Right lobe of liver (tissue), 6 donors: Measurements from ENCODE around the gene TNK1. TPM values are rescaled to one million over a fixed set of nuclear protein-coding genes. Genes with fewer than 3 reads are reported as not detected.
A peak's percentile ranks its signal among the peaks of the same experiment; 100 is the strongest.

Experiments used
- ATAC-seq, 4 donors: fragments of 200-7000 bp; cut with Tn5 transposase; one replicate each; pipeline ENCODE4 v1.9.1; 2020; ENCODE audit warnings: mild to moderate bottlenecking in 4 of 4, moderate library complexity in 4 of 4
- DNase-seq, 3 donors: peaks; one replicate each; pipeline ENCODE4 v3.0.0-alpha.2; 2020
- H3K27ac ChIP-seq, 3 donors: fragments of 200-600 bp; one replicate each; pipeline ENCODE4 v1.8.0; 2022
- H3K27me3 ChIP-seq, 2 donors: fragments of 200-600 bp; one replicate each; pipeline ENCODE4 v1.8.0; 2022
- H3K36me3 ChIP-seq, 4 donors: fragments of 200-600 bp; sonication (generic) in 1 of 4; one replicate each; pipeline versions ENCODE4 v1.5.1 to v1.8.0; 2017 to 2022; ENCODE audit warnings: control low read depth in 1 of 4
- H3K4me1 ChIP-seq, 4 donors: fragments of 200-600 bp; sonication (generic) in 1 of 4; one replicate each; pipeline versions ENCODE4 v1.5.1 to v1.8.0; 2017 to 2022; ENCODE audit warnings: control low read depth in 1 of 4
- H3K4me3 ChIP-seq, 3 donors: fragments of 200-600 bp; one replicate each; pipeline ENCODE4 v1.8.0; 2022
- H3K9me3 ChIP-seq, 4 donors: fragments of 200-600 bp; sonication (generic) in 1 of 4; one replicate each; pipeline versions ENCODE4 v1.5.1 to v1.8.0; 2017 to 2022; ENCODE audit warnings: control low read depth in 1 of 4
- CTCF ChIP-seq, 4 donors: fragments of 200-600 bp in 3 of 4; fragments of 450-650 bp in 1 of 4; IDR thresholded peaks; one replicate each; pipeline versions ENCODE4 v1.5.1 to v1.8.0; 2016 to 2022; ENCODE audit warnings: antibody characterized with exemption in 4 of 4, mild to moderate bottlenecking in 2 of 4
- POLR2A ChIP-seq: fragments of 450-650 bp; IDR thresholded peaks from one replicate; pipeline ENCODE4 v1.6.1; 2017; ENCODE audit warnings: antibody characterized with exemption, mild to moderate bottlenecking
- WGBS: methylation state at CpG from one replicate; pipeline ENCODE4 v1.1.6; 2018; ENCODE audit warnings: low coverage, low lambda C conversion rate; ENCODE audit not compliant: insufficient coverage; ENCODE audit errors: missing lambda C conversion rate; 5-methylcytosine and 5-hydroxymethylcytosine counted together
- intact Hi-C, 2 donors: fragments of 100-400 bp; cut with DNase I; formaldehyde crosslinking; loops; one replicate each; pipeline versions ENCODE4 v1.11.2 to v1.14.1; 2022
- total RNA-seq, 6 experiments: library from RNA; depleted of rRNA in 2 of 6; stranded (reverse); fragments of >200 nt in 2 of 6; fragmentation: NEBNext Ultra II Directional in 3 of 6; extraction: Animal tissue kit (Norgen Biotek cat#: 25700) in 3 of 6; gene quantifications; one replicate each; pipeline versions ENCODE4 v1.1.0 to v1.2.4, GENCODE V29; 2016 to 2023
- donor health status: DM: no; HTN: yes; CAD: no.
- donor health status: DM: no; HTN: no; CAD: no.
- donor health status: DM: no; HTN: no; CAD: no.
- donor health status: DM: no; HTN: yes; CAD: no.
- donor health status: DM: no; HTN: yes; CAD: no.

TNK1 gene
- total RNA-seq, 6 experiments from 2014 or later, result 2.9 to 5.1 (median 4.0) TPM

GRCh38 chr17:7425316-7425715, 44.4 kb downstream of the TNK1 start, which contains the start of gene SPEM2:
TSS of gene SPEM2 (plus strand) at chr17:7425616. CDS start at chr17:7425689, 73 bp downstream.
- H3K4me3 ChIP-seq, result no peak within 1 kb of the TSS
- intact Hi-C loops, result no loop called here
- H3K9me3 ChIP-seq, result no peaks in the 10 kb centered on the region
- no peak within 1 kb of the TSS for H3K27ac ChIP-seq
- H3K27me3 ChIP-seq, result no peaks in the 10 kb centered on the region
- ATAC-seq (no peak), DNase-seq (no peak)
- WGBS, result 54% methylated on average over 4 of the region's 7 CpGs
- H3K4me1 ChIP-seq, result no peaks in the 10 kb centered on the region
- TF ChIP-seq POLR2A (no peak), CTCF (IDR thresholded peaks at IDR 0.05) (no peak)
- no peaks in the 10 kb centered on the region for H3K36me3 ChIP-seq

- ATAC-seq (no peak), DNase-seq (no peak)
- H3K4me3 ChIP-seq, result no peak overlapping the region
- no peak overlapping the region for H3K27ac ChIP-seq
- no peaks in the 10 kb centered on the region for H3K4me1 ChIP-seq
- TF ChIP-seq CTCF (IDR thresholded peaks at IDR 0.05) (no peak), POLR2A (no peak)
- H3K9me3 ChIP-seq, result no peaks in the 10 kb centered on the region
- no peaks in the 10 kb centered on the region for H3K36me3 ChIP-seq
- H3K27me3 ChIP-seq, result no peaks in the 10 kb centered on the region
- intact Hi-C loops, result no loop called here
- 64% methylated on average over 4 of the region's 8 CpGs for WGBS
Observed at GRCh38 chr17:7425756-7426155, 44.9 kb downstream of the TNK1 start.

- TF ChIP-seq CTCF (IDR thresholded peaks at IDR 0.05), result no peak
Observed at GRCh38 chr17:7426203-7426863, 45.4 kb downstream of the TNK1 start.

GRCh38 chr17:7426896-7427489, 46.1 kb downstream of the TNK1 start:
- WGBS, result 78% methylated on average over 7 of the region's 29 CpGs
- H3K4me1 ChIP-seq, result no peaks in the 10 kb centered on the region
- peak in 1 of 4 donors; percentile 7 for ATAC-seq
- no peak overlapping the region for H3K27ac ChIP-seq
- no peak for DNase-seq
- no peaks in the 10 kb centered on the region for H3K27me3 ChIP-seq
- intact Hi-C loops, result no loop called here
- H3K4me3 ChIP-seq, result no peak overlapping the region
- no peaks in the 10 kb centered on the region for H3K36me3 ChIP-seq
- no peaks in the 10 kb centered on the region for H3K9me3 ChIP-seq
- TF ChIP-seq POLR2A (no peak), CTCF (IDR thresholded peaks at IDR 0.05) (no peak)

More at GRCh38 chr17:7426203-7426863, 45.4 kb downstream of the TNK1 start:
- H3K27me3 ChIP-seq, result no peaks in the 10 kb centered on the region
- H3K36me3 ChIP-seq, result no peaks in the 10 kb centered on the region
- no peaks in the 10 kb centered on the region for H3K4me1 ChIP-seq
- H3K4me3 ChIP-seq, result no peak overlapping the region
- no peaks in the 10 kb centered on the region for H3K9me3 ChIP-seq
- 97% methylated on average over 20 of the region's 33 CpGs for WGBS
- intact Hi-C loops, result no loop called here
- ATAC-seq, result no peak
- H3K27ac ChIP-seq, result no peak overlapping the region
- DNase-seq, result no peak
